Cortex of kidney (tissue), 1 donor: Measurements from ENCODE around the gene TBX4.

ENCODE experiments used
- DNase-seq: peaks from one replicate; lab custom pipeline; 2025; lab: John Stamatoyannopoulos, UW

The TBX4 gene

GRCh38 chr17:61454381-61455323 lies 2.4 kb downstream of the TBX4 start:
- DNase-seq, result no peak

- DNase-seq, result no peak
Observed at GRCh38 chr17:61455324-61456060, 3.3 kb downstream of the TBX4 start.

DNA sequence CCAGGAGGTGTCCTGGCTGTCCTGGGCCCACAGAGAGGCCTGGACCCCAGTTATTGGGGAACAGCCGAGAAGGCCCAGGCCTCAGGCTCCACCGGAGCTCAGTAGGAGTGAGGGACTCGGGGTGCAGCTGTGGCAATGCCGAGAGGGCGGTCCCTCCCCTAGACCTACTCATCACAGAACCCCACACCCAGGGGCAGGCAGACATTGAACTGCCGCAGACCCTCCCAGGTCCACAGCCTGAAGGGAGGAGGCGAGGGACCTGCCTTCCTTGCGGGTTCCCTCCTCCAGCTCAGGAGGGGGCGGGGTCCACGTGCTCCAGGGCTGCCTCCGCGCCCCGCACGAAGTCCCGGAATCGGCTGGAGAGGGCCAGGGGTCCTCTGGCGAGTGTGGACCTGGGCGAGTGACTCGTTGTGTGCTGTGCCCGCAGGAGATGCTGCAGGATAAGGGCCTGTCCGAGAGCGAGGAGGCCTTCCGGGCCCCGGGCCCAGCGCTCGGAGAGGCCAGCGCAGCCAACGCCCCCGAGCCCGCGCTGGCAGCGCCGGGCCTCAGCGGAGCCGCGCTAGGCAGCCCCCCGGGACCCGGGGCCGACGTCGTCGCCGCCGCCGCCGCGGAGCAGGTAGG lies 3.9 kb downstream of the TBX4 start:
- no peak for DNase-seq

DNA sequence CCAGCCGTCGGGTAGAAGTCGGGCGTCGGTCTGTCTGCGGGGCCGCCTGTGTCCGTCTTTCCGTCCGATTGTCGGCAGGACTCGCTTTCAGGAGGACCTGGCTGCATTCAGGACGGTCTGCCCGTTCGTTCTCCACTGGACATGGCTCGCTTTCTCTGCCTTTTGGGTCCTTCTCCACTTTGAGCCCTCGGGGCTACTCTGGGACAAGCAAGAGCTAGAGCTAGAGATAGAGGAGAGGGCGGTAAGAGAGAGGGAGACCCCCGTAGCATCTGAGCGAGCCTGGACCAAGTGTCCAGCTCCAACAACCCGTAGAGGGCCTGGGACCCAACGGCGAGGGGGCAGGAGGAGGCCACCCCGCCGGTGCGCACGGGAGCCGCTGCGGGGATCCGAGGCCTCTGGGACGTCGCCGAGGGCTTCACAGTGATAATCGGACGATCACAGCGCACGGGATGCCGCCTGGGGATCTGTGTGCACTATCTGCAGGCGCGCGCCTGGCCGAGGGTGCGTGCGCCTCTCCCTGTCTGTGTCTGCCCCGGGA lies 4.5 kb downstream of the TBX4 start:
- no peak for DNase-seq

DNA sequence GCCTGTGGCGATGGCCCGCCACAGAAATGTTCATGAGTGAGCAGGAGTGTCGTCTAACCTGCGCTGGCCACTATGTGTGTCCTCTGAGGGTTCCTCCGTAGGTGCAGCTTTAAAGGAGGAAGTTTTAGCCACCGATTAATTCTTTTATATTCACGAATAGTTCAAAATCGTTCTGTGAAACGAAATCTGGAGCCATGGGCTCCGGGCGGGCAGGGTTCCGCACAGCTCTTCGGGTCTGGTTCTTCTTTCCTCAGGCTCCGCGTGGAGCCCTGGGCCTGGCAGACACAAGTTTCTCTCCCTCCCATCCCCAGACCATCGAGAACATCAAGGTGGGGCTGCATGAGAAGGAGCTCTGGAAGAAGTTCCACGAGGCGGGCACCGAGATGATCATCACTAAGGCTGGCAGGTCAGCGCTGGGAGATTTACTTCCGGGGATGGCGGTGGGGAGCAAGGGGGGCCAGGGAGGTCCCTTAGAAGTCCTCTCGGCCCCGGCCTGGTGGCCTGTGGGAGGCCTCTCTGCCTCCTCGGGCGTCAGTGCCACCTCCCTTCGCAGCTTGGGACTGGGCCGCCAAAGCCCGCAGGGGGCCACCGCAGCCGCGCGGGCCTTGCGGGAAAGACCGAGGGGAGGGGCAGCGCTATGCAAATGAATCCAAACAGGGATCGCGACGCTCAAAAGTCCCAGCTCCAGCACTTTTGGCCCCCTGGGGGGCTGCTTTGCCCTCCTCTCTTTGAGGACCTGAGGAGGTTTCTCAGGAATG lies 5.2 kb downstream of the TBX4 start:
- no peak for DNase-seq

DNA sequence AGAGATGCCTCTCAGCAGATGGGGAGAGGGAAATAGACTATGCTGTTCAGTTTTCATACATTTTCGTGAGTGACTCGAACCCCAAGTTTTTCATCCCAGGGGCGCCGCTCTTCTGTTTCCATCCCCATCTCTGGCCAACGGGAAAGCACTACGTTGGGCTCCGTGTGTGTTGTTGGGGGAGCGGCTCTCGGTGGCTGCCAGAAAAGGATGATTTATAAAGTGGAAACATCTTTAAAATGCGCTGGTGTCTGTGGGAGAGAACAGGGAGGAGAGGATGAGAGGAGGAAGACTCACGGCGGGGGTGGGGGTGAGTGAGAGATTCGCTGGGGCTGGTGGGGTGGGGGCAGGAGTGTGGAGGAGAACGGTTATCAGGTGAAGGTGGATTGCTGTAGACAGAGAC lies 5.8 kb downstream of the TBX4 start:
- no peak for DNase-seq

GRCh38 chr17:61458421-61459141 lies 6.4 kb downstream of the TBX4 start:
- no peak for DNase-seq

- no peak for DNase-seq
Observed at GRCh38 chr17:61459142-61459809, 7.1 kb downstream of the TBX4 start.

GRCh38 chr17:61459939-61460718 lies 7.9 kb downstream of the TBX4 start:
- DNase-seq, result no peak

GRCh38 chr17:61460796-61461585 lies 8.8 kb downstream of the TBX4 start:
- DNase-seq, result no peak

GRCh38 chr17:61461586-61461966 lies 9.4 kb downstream of the TBX4 start:
- no peak for DNase-seq

- DNase-seq, result no peak
Observed at GRCh38 chr17:61461967-61462718, 9.9 kb downstream of the TBX4 start.

GRCh38 chr17:61462719-61463315 lies 10.6 kb downstream of the TBX4 start:
- DNase-seq, result no peak

GRCh38 chr17:61463316-61464129 lies 11.3 kb downstream of the TBX4 start:
- DNase-seq, result no peak

- DNase-seq, result no peak
Observed at GRCh38 chr17:61464130-61464842, 12.1 kb downstream of the TBX4 start.

- no peak for DNase-seq
Observed at GRCh38 chr17:61464843-61465180, 12.6 kb downstream of the TBX4 start.
